IMR-90 (cell line): ENCODE measurements around the gene UVSSA. TPM values are rescaled to one million over a fixed set of nuclear protein-coding genes. Genes with fewer than 3 reads are reported as not detected.

Source experiments
- ATAC-seq: fragments of 200-7000 bp; cut with Tn5 transposase; 2 replicates; pipeline ENCODE4 v1.9.1; 2020; ENCODE audit warnings: low read depth, mild to moderate bottlenecking, moderate library complexity
- BruUV-seq: library from RNA; stranded (reverse); fragments of 400-500 nt; replicated peaks from 2 replicates; lab custom pipeline; 2021; lab: Mats Ljungman, UMichigan
- CTCF ChIA-PET: fragments of 300-600 bp; formaldehyde crosslinking; extraction: SDS; loops from one replicate; lab custom pipeline; 2021; ENCODE audit warnings: antibody characterized with exemption; lab: Yijun Ruan, JAX
- POLR2A ChIA-PET: fragments of 300-600 bp; sonication (Branson Sonifier 250); formaldehyde crosslinking; loops from one replicate; lab custom pipeline; 2022; ENCODE audit warnings: antibody characterized with exemption; ENCODE audit not compliant: unreplicated experiment; lab: Charles Lee
- DNase-seq: peaks from one replicate; pipeline ENCODE4 v3.0.0; 2013
- H2AFZ ChIP-seq: replicated peaks from 2 replicates; pipeline ENCODE3; 2013; ENCODE audit warnings: low read length, mild to moderate bottlenecking; ENCODE audit not compliant: poor library complexity
- H2AK5ac ChIP-seq: 2 replicates; pipeline ENCODE4 v1.6.1; 2013; ENCODE audit warnings: low read depth, low read length, inconsistent platforms
- H2AK9ac ChIP-seq: replicated peaks from 2 replicates; pipeline ENCODE3; 2013; ENCODE audit warnings: mild to moderate bottlenecking, low read depth, low read length, moderate library complexity; ENCODE audit not compliant: poor library complexity
- H2BK120ac ChIP-seq: 2 replicates; pipeline ENCODE4 v1.6.1; 2013; ENCODE audit warnings: low read depth, low read length, inconsistent platforms
- H2BK15ac ChIP-seq: 3 replicates; pipeline ENCODE4 v1.6.1; 2013; ENCODE audit warnings: low read depth, low read length, inconsistent platforms
- H2BK20ac ChIP-seq: 2 replicates; pipeline ENCODE4 v1.6.1; 2013; ENCODE audit warnings: low read depth, mild to moderate bottlenecking, inconsistent platforms, low read length, moderate library complexity
- H2BK5ac ChIP-seq: 2 replicates; pipeline ENCODE4 v1.6.1; 2013; ENCODE audit warnings: mild to moderate bottlenecking, low read depth, low read length, inconsistent platforms; ENCODE audit not compliant: poor library complexity, severe bottlenecking
- H3K14ac ChIP-seq: replicated peaks from 2 replicates; pipeline ENCODE4 v1.6.1; 2013; ENCODE audit warnings: low read depth, low read length, inconsistent platforms
- H3K18ac ChIP-seq: 2 replicates; pipeline ENCODE4 v1.6.1; 2013; ENCODE audit warnings: low read depth, low read length, control low read depth
- H3K23ac ChIP-seq: 2 replicates; pipeline ENCODE4 v1.6.1; 2013; ENCODE audit warnings: low read depth, low read length, inconsistent platforms
- H3K27ac ChIP-seq: 2 replicates; pipeline ENCODE4 v1.5.1; 2013; ENCODE audit warnings: mild to moderate bottlenecking, control low read depth, low read length; ENCODE audit not compliant: insufficient read depth
- H3K27me3 ChIP-seq: 2 replicates; pipeline ENCODE4 v1.6.1; 2013; ENCODE audit warnings: low read length; ENCODE audit not compliant: control insufficient read depth, insufficient read depth
- H3K36me3 ChIP-seq: 2 replicates; pipeline ENCODE4 v1.6.1; 2013; ENCODE audit warnings: low read length, mixed read lengths; ENCODE audit not compliant: control insufficient read depth, insufficient read depth
- H3K4ac ChIP-seq: 2 replicates; pipeline ENCODE4 v1.6.1; 2013; ENCODE audit warnings: low read depth, low read length, inconsistent platforms
- H3K4me1 ChIP-seq: 2 replicates; pipeline ENCODE4 v1.6.1; 2013; ENCODE audit warnings: low read length, mixed read lengths; ENCODE audit not compliant: control insufficient read depth, insufficient read depth
- H3K4me2 ChIP-seq: 2 replicates; pipeline ENCODE4 v1.6.1; 2013; ENCODE audit warnings: low read depth, mild to moderate bottlenecking, control low read depth, low read length, moderate library complexity
- H3K4me3 ChIP-seq: 2 replicates; pipeline ENCODE4 v1.5.1; 2013; ENCODE audit warnings: low read depth, mild to moderate bottlenecking, control low read depth, low read length, moderate library complexity; ENCODE audit not compliant: insufficient read depth
- H3K56ac ChIP-seq: 2 replicates; pipeline ENCODE4 v1.6.1; 2013; ENCODE audit warnings: low read length, inconsistent platforms; ENCODE audit not compliant: insufficient read depth; ENCODE audit errors: extremely low read depth
- H3K79me1 ChIP-seq, 2 experiments: 2 replicates each; pipeline ENCODE4 v1.6.1; 2013; ENCODE audit warnings: low read length in 2 of 2, inconsistent platforms in 1 of 2, low read depth in 1 of 2
- H3K9ac ChIP-seq: 2 replicates; pipeline ENCODE4 v1.6.1; 2013; ENCODE audit warnings: low read depth, low read length, control low read depth
- H3K9me1 ChIP-seq: 2 replicates; pipeline ENCODE4 v1.6.1; 2013; ENCODE audit warnings: low read length, inconsistent platforms; ENCODE audit not compliant: insufficient read depth
- H3K9me3 ChIP-seq: 2 replicates; pipeline ENCODE4 v1.6.1; 2013; ENCODE audit warnings: low read length; ENCODE audit not compliant: control insufficient read depth, insufficient read depth
- H4K20me1 ChIP-seq: 2 replicates; pipeline ENCODE4 v1.6.1; 2013; ENCODE audit warnings: low read length, inconsistent platforms; ENCODE audit not compliant: insufficient read depth
- H4K5ac ChIP-seq: 2 replicates; pipeline ENCODE4 v1.6.1; 2013; ENCODE audit warnings: mild to moderate bottlenecking, low read depth, low read length, control low read depth
- H4K8ac ChIP-seq, 2 experiments: 2 replicates each; pipeline ENCODE4 v1.6.1; 2013; ENCODE audit warnings: low read depth in 2 of 2, low read length in 2 of 2, control low read depth in 1 of 2, inconsistent platforms in 1 of 2
- H4K91ac ChIP-seq: 2 replicates; pipeline ENCODE4 v1.6.1; 2013; ENCODE audit warnings: low read depth, low read length, inconsistent platforms; ENCODE audit not compliant: insufficient read depth
- BHLHE40 ChIP-seq: fragments of 150-350 bp; IDR thresholded peaks from 2 replicates; pipeline ENCODE4 v1.6.1; 2016; ENCODE audit warnings: mild to moderate bottlenecking, low read depth, low read length
- MXI1 ChIP-seq: IDR thresholded peaks from 2 replicates; pipeline ENCODE4 v1.6.1; 2012; ENCODE audit warnings: low read depth, mild to moderate bottlenecking, low read length, moderate library complexity, borderline replicate concordance
- RCOR1 ChIP-seq: IDR thresholded peaks from 2 replicates; pipeline ENCODE4 v1.6.1; 2012; ENCODE audit warnings: mild to moderate bottlenecking, low read length, improper control_type of control experiment; ENCODE audit not compliant: insufficient replicate concordance
- WGBS, 2 experiments: methylation state at CpG; one replicate each; pipeline versions ENCODE4 v1.1.5 to v1.1.7; 2013; ENCODE audit warnings: missing lambda C conversion rate in 2 of 2; ENCODE audit not compliant: insufficient read length in 1 of 2; ENCODE audit errors: extremely low coverage in 2 of 2; 5-methylcytosine and 5-hydroxymethylcytosine counted together
- dilution Hi-C: fragments of 300-500 bp; cut with HindIII; formaldehyde crosslinking; loops from one replicate; pipeline ENCODE4 v1.14.3; 2018; ENCODE audit warnings: low sequenced_read_pairs; ENCODE audit not compliant: unreplicated experiment
- in situ Hi-C: fragments of 300-500 bp; cut with MboI; formaldehyde crosslinking; loops from 3 replicates; pipeline ENCODE4 v1.14.3; 2019; ENCODE audit warnings: low sequenced_read_pairs, inconsistent platforms, mixed read lengths
- intact Hi-C: fragments of 100-400 bp; cut with micrococcal nuclease; formaldehyde crosslinking; loops from 2 replicates; pipeline ENCODE4 v1.10.0; 2022
- polyA plus RNA-seq, 3 experiments: library from polyadenylated mRNA; depleted of rRNA; stranded (reverse); fragments of >200 nt; gene quantifications; 2 replicates each; pipeline ENCODE4 v1.2.3, GENCODE V29; 2012; ENCODE audit warnings: low replicate concordance in 1 of 3
- total RNA-seq: library from RNA; depleted of rRNA; stranded (reverse); fragments of >200 nt; gene quantifications from 2 replicates; pipeline ENCODE4 v1.2.3, GENCODE V29; 2012

The UVSSA gene
- total and polyA plus RNA-seq, 2 of the 4 experiments (the other 2 are of a cell fraction), result 1.4 to 8.4 TPM

- CTCF ChIA-PET, result no interaction called here
- no peak overlapping the region for H2BK120ac ChIP-seq
- 20% methylated on average over 2 of the region's 77 CpGs; no CpG with 5 or more reads in 1 of the 2 experiments for WGBS, 2 experiments
- H3K18ac ChIP-seq, result no peak overlapping the region
- peaks cover 1% of the 10 kb centered on the region for H3K9me3 ChIP-seq
- no peak overlapping the region for H3K4me3 ChIP-seq
- H3K4me1 ChIP-seq, result no peaks in the 10 kb centered on the region
- no peak overlapping the region for H3K4me2 ChIP-seq
- no peak overlapping the region for H2AK5ac ChIP-seq
- H4K5ac ChIP-seq, result no peak overlapping the region
- peaks cover 49% of the 10 kb centered on the region for H3K27me3 ChIP-seq
- intact Hi-C loops, result no loop called here
- no peak overlapping the region for H3K23ac ChIP-seq
- no peak overlapping the region for H2BK15ac ChIP-seq
- no peak overlapping the region for H3K14ac ChIP-seq
- BruUV-seq, result no TSS peak
- no peak for TF ChIP-seq RCOR1
- no peak for TF ChIP-seq BHLHE40
- no peak for TF ChIP-seq MXI1
- no peaks in the 10 kb centered on the region for H3K36me3 ChIP-seq
- DNase-seq, result no peak
- H3K27ac ChIP-seq, result no peak overlapping the region
- no peaks in the 10 kb centered on the region for H3K9me1 ChIP-seq
- dilution Hi-C loops, result no loop called here
- no peaks in the 10 kb centered on the region for H4K20me1 ChIP-seq
- H3K9ac ChIP-seq, result no peak overlapping the region
- no peak overlapping the region for H2AFZ ChIP-seq
- in situ Hi-C loops, result no loop called here
- H4K8ac ChIP-seq, result no peak overlapping the region
- POLR2A ChIA-PET, result no interaction called here
- H2BK20ac ChIP-seq, result no peak overlapping the region
- ATAC-seq, result no peak
- no peak overlapping the region for H2AK9ac ChIP-seq
- no peak overlapping the region for H2BK5ac ChIP-seq
- H3K4ac ChIP-seq, result no peak overlapping the region
- no peak overlapping the region for H4K91ac ChIP-seq
- H3K56ac ChIP-seq, result no peak overlapping the region
- no peaks in the 10 kb centered on the region for H3K79me1 ChIP-seq
Measured at GRCh38 chr4:1413687-1414479, 66.9 kb downstream of the UVSSA start.
